ENCODE data around the gene TMEM63A. TPM values are rescaled to one million over a fixed set of nuclear protein-coding genes. Genes with fewer than 3 reads are reported as not detected.
"Not testable (repeated sequence)": the region's sequence is repeated elsewhere in the genome, so short reads cannot be mapped to it uniquely, and the experiment has no call there.

TMEM63A gene
- total RNA-seq, 1 experiment from 2014 or later, result 7.8 TPM

DNA sequence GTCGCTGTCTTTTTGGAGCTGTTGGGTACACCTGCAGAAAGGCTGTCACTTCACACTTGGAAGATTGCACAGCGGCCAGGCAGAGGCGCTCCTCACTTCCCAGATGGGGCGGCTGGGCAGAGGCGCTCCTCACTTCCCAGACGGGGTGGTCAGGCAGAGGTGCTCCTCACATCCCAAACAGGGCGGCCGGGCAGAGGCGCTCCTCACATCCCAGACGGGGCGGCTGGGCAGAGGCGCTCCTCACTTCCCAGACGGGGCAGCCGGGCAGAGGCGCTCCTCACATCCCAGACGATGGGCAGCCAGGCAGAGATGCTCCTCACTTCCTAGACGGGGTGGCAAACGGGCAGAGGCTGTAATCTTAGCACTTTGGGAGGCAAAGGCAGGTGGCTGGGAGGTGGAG lies 86.1 kb downstream of the TMEM63A start:
- not testable (repeated sequence) for DNase-seq (ENCODE audit: low spot score)

Other genes starting within 250 kb of the TMEM63A start
- 129 and 155 TPM in 2 replicates for gene ENAH, start 229.3 kb downstream of the TMEM63A start, total RNA-seq (2014; rRNA removed; shearing (Covaris generic))
- 1,029 and 1,161 TPM in 2 replicates for gene SRP9, start 104.6 kb downstream of the TMEM63A start, total RNA-seq (2014; rRNA removed; shearing (Covaris generic))
- 32.3 and 34.2 TPM in 2 replicates for gene EPHX1, start 72.3 kb downstream of the TMEM63A start, total RNA-seq (2014; rRNA removed; shearing (Covaris generic))
- not detected in 2 replicates for gene LEFTY1, start 6.8 kb upstream of the TMEM63A start, total RNA-seq (2014; rRNA removed; shearing (Covaris generic))
- gene PYCR2, start 41.9 kb upstream of the TMEM63A start, total RNA-seq (2014; rRNA removed; shearing (Covaris generic)), result 73.2 and 73.8 TPM in 2 replicates
- gene LEFTY2, start 58.8 kb upstream of the TMEM63A start, total RNA-seq (2014; rRNA removed; shearing (Covaris generic)), result not detected in 2 replicates
- gene SDE2, start 117.0 kb upstream of the TMEM63A start, total RNA-seq (2014; rRNA removed; shearing (Covaris generic)), result 42.3 and 44.3 TPM in 2 replicates
- gene H3-3A, start 180.3 kb upstream of the TMEM63A start, total RNA-seq (2014; rRNA removed; shearing (Covaris generic)), result 429 and 466 TPM in 2 replicates